ENCODE measurements around the gene MRPL36.

The MRPL36 gene

DNA sequence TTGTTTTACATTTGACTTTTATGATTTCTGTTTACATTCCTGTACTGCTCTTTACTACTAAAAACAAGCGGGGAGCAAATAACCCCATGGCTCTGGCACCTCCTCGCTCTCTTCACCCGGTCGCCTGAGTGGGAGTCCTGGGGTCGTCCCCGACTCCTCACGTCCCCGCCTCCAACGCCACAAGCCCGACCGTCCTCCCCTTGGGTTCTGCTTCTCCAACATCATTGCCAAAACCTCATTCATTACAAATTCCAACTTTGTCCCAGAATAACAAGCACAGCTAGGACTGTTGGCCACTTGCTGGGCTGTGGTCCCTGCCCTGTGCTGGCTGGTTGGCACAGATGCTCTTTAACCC, 35.1 kb downstream of the MRPL36 start:
- DNase-seq (ENCODE audit: low spot score): no peak

DNA sequence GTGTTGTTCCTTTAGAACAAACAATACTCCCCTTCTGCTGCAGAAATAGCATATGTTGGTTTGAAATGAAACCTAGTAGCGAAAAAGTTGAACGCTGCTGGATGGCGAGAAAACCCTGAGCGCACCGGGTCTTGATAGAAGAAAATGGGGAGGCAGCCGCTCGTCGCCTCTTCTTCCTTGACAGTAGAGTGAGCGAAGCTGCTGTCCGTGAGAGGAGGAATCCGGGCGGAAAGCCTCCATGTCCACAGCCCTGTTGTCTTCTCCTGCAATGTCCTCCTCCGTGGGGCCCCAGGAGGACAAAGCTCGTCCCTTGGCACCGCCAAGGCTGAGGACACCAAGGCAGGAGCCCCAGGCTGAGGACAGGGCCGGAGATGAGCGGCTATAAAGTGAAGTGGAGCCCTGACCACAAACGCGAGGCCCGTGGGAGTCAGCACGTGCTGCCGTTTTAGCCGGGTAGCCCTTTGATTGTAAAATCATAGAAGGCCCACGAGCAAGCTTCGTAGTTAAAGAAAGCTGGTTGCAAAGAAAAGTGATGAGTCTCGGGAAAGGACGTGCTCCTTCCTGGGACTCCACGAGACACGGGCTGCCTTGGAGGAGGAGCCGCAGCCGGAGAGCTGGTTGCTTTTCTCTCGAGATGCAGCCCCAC, 35.6 kb downstream of the MRPL36 start:
- DNase-seq (ENCODE audit: low spot score): no peak

DNA sequence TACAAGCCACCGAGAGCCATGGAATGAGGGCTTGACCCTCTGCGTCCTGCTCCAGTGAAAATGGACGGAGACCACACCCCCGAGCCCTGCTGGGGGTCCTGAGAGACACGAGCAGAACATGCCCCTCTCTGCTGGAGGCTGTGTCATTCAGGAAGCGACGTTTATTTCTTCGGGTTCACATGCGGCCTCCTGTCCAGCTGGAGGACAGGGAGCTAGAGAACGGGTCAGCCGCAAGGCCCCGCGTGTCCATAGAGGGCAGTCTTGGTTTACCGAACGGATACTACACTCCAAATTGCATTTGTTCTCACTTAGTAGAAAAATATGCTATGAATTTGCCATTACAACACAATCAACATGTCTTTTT, 36.1 kb downstream of the MRPL36 start:
- peak; percentile 79 for DNase-seq (ENCODE audit: low spot score)

DNA sequence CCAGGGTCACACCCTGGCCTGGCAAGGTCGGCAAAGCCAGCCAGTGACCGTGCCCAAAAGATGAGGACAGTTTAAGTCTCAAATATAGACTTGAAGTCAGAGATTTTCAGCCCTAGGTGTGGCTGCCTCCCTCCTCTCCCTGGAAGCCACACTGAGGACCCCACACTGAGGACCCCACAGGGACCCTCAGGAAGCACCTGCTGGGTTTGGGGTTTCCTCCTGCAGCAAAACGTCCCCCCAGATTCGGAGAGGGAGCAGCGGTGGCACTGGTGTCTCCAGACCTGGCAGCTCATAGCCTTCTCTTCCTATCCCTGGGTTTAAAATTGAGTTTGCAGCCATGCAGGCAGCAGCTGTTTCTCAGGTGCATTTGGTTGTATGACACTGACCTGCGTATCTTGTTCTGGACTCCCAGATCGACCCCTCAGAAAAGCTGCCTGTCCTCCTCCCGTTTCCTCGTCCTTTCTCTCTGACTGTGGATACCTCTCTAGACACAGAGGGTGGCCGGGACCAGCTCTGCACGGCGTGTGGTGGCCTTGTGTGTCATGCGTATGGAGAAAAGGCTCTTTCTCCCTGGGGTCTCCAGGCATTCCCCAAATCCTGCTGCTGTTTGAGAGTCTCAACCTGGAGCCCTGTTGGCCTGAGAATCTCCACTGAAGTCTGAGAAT, 36.6 kb downstream of the MRPL36 start:
- DNase-seq (ENCODE audit: low spot score): no peak

DNA sequence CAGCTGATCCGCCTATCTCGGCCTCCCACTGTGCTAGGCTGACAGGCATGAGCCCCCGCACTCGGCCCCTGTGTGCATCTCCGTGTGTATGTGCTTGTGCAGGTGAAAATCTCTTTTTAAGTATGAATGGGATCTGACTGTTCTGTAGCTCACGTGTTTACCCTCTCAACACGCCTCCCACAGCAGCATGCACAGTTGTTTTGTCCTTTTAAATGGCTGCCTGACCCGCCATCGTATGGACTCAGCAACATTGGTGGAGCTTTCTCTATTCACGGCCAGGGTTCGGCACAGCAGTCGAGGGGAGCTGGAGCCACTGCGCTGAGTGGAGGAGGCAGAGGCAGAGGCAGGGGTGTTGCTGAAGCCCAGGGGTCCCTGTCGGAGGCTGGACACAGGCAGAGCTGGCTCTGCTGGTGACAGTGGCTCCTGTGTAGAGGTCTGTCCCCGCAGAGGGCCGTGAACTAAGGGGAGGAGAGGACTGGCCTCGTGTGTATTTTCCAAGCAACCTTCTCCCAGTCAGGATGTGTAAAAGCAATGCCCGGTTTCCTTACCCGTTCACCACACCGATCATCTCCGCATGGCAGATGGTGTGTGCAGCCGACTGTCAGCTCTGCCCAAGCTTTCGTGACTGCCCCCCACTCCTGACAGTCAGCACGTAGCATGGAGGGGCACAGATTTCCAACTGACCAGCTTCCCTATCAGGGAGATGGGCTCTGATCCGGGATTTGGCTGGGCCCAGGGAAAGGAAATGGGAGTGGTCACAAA, 37.3 kb downstream of the MRPL36 start:
- no peak for DNase-seq (ENCODE audit: low spot score)

DNA sequence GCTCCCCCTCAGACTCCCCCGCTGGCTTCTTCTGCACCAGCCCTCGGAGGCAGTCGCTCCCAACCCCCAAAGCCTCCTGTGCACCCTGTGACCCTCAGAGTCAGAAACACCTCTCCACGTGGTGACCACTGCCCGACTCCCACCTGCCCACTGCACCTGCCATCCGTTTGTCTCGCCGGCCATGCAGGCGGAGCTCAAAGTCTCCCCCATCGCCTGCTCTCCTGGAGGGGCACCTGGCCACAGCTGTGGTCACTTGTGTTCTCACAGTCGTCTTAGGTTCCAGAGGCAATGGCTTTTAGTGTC, 38.2 kb downstream of the MRPL36 start:
- DNase-seq (ENCODE audit: low spot score): no peak

DNA sequence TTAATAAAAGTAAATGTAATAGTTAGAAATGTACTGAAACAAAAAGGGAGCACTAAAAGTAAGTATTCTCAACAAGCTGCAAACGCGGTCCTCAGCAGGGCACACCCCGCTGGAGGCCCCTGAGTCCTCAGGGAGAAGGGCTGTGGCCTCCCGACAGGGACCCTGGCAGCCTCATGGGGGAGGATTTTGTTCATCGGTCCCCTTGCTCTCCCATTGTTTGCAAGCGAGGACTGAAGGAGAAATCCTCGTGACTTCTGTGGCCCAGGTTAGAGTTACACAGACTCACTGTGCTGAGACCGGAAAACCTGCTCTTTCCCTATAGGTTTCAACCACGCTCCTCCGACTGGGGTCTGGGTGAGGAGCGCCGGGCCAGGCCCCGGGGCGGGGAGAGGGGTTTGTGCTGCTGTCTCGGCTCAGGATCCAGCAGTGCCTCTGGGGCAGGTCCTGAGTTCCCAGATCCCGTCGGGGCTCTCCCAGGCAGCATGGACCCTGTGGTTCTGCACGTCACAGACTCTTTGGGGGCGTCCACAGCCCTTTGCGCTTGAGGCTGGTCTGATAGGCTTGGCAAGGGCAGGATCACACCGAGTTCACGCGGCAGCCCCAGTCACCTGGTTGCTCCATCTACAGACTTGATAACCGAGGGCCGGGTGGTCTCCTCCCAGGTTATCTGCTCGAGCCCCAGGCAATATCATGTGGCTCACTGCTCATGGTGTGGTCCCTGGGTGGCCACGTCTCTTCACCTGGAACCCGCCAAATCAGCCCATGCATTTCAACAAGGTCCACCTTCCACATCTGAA, 38.8 kb downstream of the MRPL36 start:
- no peak for DNase-seq (ENCODE audit: low spot score)

DNA sequence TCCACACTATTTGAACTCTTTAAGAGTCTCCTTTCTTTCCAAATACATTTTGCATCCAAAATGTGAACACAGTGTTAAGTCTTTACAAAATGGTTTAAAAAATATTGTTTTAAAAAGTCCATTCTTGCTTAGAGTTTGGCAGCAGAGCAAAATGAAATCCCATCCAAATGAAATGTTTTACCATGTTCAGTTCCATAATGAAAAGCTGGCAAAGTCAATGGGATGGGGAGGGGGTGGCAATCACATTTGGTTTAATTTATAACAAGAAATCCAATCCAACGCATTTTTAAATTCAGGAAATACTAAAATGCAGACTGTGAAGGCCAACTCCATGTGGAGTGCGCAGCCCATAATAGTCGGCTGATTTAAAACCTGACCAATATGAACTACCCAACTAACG, 39.4 kb downstream of the MRPL36 start:
- no peak for DNase-seq (ENCODE audit: low spot score)

DNA sequence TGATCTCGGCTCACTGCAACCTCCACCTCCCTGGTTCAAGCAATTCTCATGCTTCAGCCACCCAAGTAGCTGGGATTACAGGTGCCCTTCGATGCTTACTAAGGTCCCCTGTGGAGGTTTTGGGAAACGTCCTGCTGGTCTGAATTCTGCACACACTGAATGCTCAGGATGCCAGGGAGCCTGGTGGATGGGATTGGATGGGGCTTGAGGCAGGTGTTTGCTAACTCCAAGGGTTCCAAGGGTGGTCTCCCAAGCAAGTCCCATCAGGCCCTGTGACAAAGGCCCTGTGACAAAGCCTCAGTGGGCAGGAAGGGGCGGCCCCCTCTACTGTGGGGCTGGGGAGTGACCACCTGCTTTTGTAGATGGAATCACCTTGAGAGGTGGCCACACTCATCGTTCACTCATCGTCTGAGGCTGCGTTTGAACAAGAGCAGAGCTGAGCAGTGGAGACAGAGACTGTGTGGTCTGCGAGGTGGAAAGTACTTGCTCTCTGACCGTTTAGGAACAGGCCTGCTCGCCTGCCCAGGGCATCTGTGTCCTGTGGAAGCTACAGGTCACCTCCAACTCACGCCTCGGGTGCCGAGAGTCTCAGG, 40.2 kb downstream of the MRPL36 start:
- no peak for DNase-seq (ENCODE audit: low spot score)

DNA sequence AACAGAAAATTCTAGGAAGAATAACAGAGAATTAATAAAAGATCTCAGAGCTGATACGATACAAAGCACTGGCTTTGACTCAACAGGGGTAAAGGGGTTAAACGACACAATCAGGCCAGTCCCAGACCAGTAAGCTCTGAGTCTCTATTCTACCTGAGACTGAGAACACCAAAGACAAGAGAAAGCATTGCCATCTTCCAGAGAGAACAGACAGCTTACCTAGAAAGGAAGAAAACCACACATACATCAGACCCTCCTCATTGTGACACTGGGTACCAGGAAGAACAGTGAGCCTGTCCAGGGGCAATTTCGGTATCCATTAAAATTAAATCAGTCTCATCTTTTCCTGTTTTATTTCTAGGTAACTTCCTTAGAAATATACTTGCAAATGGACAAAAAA, 41.1 kb downstream of the MRPL36 start:
- no peak for DNase-seq (ENCODE audit: low spot score)

DNA sequence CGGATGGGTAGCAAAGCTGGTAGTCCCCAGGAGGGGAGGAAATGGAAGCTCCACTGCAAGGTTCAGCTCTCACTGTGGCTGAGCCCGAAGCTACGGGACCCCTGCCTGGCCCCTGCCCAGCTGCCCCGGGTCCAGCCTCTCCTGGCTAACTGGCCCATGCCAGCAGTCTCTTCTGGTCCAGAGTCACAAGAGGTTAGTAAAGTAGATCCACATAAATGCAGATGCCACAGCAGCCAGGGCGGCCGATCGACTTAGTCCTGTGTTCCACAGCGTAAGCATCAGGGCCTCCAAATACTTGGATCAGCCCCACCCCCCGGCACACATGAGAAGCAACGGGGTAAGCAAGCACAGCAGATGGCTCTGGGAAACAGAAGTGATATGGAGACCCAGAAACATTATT, 42.1 kb downstream of the MRPL36 start:
- no peak for DNase-seq (ENCODE audit: low spot score)

DNA sequence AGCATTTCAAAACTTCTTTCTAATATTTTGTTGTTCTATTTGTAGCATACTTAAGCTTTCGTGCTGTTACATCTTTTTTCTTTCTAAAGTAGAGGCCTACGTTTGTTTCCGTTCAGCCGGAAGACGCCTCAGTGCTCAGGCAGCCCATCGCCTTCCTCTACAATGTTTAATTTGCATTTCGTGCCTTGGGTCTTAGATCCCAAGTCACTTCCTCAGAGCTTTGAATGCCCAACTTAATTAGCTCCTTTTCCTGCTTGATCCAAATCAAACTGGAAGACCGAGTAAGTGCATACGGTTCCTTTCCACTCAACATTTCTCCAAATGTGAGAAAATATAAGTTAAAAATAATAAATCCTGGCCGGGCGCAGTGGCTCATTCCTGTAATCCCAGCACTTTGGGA, 43.2 kb downstream of the MRPL36 start:
- no peak for DNase-seq (ENCODE audit: low spot score)

DNA sequence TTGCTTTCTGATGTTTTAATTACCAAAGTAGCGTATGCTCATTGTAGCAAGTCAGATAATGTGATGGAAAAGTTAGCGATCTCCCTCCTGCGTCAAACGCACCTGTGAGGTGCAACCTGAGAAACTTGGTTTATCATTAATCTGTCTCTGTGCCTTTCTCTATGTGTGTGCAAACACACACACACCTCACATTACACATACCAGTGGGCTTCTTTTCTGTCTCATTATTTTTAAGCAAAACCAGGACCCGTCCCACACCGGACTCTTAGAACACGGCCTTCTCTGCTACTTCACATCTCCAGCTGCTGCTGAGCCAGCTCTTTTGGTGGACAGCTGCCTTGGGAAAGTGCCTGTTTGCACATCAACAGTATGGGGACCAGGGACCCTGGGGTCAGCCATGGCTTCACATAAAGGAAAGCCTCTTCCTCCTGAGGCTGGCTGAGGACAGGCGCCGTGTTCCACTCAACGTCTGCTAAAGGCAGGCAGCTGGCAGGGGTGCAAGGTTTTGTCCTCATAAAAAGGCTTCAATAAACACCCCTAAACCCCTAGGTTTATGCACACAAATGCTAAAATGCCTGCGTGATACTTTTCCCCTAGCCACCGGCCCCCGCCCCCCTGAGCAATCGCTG, 44.2 kb downstream of the MRPL36 start:
- DNase-seq (ENCODE audit: low spot score): no peak

DNA sequence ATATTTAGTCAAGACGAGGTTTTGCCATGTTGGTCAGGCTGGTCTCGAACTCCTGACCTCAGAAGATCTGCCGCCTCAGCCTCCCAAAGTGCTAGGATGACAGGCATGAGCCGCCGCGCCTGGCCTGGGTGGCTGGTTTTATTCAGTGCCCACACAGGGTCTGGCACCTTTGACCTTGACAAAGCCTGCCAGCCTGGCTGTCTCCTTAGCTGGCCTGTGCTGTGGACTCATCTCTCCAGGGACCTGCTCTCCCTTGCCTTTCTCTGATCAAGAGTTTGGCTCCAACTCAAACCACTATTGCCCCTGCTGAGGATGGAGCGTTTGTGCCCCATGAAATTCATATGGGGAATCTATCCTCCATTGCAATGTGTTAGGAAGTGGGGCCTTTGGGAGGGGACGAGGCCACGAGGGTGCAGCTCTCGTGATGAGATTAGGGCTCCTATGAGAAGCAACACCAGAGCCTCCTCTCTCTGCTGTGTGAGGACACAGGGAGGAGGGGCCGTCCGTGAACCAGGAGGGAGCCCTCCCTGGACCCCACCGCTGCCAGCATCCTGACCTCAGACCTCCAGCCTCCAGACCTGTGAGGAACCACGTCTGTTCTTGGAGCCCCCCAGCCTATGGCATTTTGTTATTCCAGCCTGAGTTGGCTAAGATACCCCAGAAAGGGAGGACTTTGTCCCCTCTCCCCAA, 45.0 kb downstream of the MRPL36 start:
- no peak for DNase-seq (ENCODE audit: low spot score)

DNA sequence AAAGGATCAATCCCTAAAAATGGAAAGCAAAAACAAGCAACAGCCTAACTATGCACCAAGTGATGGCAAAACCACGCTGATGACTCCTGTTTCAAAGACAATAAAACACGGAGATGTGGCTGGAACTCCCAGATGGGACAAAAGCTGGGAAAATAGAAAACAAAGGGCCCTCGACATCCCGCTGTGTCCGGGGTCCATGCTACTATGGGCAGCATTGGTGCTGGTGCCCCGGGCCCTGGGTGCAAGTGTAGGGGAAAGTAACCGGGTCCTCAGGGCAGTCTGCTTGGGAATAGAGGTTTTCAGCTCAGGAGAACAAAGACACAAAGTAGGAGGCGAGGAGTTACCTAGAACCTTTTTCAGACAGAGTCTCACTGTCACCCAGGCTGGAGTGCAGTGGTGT, 46.1 kb downstream of the MRPL36 start:
- DNase-seq (ENCODE audit: low spot score): no peak

DNA sequence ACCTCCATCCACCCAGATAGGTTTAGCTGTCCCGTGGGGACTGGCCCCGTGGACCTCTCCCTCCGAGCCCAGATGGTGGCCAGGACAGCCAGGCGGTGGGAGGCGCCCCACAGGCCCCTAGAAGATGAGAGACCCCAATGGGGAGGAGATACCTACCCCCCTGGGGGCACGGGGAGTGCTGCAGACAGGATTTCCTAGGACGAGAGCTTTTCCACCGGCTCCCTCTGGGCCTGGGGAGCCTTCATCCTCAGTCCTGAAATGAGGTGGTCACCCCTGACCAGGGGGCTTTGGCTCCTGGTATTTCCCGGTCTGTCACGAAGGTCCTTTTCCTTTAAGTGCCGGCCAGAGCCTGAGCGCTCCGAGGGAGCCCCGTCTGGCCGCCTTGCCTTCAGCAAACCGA, 46.8 kb downstream of the MRPL36 start:
- no peak for DNase-seq (ENCODE audit: low spot score)

DNA sequence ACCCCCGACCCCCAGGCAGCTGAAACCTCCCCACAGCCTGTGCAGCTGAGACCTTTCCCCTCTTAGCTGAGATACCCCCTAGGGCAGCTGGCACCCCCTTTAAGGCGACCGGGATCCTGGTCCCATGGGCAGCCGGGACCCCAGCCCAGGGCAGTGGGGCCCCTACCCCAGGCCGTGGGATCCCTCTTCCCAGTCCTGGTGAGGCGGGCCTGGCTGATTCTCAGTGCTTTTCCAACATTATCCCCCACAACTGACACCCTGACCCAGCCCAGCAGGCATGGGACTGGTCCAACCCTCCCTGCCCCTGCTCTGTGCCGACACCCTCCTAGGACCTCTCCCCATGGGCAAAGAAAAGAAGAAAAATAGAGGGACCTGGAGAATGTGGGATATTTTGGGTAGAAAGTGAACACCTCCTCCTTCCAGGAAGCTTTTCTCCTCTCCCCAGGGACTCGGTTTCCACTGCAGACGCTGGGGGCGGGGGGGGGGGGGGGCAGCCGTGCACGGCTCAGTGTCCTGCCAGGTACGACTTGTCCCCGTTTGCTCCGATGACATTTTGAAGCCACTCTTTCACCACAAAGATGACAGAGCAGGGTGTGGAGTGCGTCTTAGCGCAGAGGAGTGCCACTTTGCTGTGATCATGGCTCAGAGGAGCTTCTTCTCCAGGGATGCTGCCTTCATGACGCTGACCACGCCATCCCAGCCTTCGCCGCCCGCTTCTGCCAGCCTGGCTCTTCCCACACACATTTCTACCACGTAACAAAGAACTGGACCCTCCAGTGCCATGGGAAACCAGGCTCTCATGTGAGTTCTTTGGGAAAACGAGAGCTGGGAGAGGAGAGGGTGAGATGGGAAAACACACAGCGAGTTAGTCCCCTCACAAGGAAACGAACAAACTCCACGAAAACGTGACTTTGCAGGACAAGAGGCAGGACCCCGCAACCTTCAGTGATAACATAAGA, 47.5 kb downstream of the MRPL36 start:
- no peak for DNase-seq (ENCODE audit: low spot score)

DNA sequence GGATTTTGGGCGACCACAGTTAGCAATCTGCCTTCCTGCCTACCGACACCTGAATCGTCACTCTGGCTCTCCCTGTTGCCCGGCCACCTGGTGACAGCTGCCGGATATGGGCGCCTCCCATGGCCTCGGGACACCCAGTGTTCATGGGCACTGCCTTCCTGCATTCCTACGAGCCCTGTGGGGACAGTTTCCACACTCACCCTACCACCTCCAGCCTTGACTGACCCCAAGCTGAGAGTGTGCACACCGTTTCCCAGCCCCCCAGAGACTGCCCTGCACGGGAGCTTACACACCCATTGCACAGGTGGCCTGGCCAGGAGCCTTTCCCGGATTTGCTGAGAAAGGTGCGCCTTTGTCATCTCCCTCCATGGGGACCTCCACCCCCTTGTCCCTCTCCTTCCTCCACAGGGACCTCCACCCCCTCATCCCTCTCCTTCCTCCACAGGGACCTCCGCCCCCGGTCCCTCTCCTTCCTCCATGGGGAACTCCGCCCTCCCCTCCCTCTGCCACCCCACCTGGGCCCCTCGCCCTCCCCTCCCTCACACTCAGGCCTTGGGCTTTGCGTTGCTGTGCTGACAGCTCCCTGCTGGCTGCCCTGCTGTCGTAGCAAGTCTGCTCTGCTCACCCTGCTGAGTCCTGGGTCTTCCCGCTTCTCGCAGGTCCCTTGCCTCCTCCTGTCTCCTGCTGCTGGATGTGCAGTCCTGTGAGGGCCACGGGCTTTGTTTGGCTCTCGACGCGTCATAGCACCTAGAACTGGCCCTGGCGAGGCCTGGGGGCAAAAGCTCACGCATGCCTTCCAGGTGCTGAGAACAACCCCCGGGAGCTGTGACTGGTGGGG, 48.4 kb downstream of the MRPL36 start:
- peak; percentile 55 for DNase-seq (ENCODE audit: low spot score)

DNA sequence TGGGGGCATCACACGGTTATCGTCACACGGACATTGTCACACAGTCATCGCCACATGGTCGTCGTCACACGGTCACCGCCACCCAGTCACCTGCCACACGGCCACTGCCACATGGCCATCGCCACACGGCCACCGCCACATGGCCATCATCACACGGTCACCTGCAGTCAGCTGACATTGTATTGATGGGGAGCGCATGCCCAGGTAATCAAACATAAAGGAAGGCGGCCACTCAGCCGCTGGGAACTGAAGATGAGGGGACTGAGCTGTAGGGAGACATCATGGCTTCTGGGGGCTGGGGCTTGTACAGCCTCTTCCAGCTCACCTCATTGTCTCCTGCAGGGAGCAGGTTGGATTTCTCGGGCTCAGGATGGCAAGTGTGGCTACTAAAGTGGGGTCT, 49.2 kb downstream of the MRPL36 start:
- no peak for DNase-seq (ENCODE audit: low spot score)

Measured in iPS-NIHi11 (cell line).